GM18858 (cell line): ENCODE data around the gene GPR148.

Experiments
- ATAC-seq: cut with Tn5 transposase; IDR thresholded peaks from one replicate; pipeline ENCODE4 v1.9.1; 2021; ENCODE audit not compliant: unreplicated experiment

GPR148 gene

GRCh38 chr2:130749078-130749477, 20.2 kb downstream of the GPR148 start:
- no peak for ATAC-seq

DNA sequence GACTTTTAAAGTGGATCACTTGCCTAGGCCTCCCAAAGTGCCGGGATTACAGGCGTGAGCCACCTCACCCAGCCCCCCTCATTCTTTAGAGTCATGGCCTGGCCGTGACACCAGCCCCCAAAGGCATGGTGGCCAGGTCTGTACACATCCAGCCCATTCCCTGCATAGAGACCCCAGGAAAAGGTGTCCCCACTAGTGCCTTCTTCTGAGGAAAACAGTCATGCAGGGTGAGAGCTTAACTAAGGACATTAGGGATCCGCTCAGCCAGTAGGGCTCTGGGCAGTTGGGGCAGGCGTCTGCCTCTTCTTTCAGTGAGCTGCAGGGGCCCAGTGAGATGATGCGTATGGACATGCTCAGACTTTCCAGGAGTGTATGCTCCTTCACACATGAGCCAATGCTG, 20.8 kb downstream of the GPR148 start:
- ATAC-seq: no peak

GRCh38 chr2:130754811-130755210, 25.9 kb downstream of the GPR148 start:
- ATAC-seq: no peak

GRCh38 chr2:130755256-130756052, 26.6 kb downstream of the GPR148 start, which contains the start of gene AMER3:
AMER3 (plus strand) TSS chr2:130755540; CDS start chr2:130762073, 6,533 bp downstream.
- no peak for ATAC-seq

DNA sequence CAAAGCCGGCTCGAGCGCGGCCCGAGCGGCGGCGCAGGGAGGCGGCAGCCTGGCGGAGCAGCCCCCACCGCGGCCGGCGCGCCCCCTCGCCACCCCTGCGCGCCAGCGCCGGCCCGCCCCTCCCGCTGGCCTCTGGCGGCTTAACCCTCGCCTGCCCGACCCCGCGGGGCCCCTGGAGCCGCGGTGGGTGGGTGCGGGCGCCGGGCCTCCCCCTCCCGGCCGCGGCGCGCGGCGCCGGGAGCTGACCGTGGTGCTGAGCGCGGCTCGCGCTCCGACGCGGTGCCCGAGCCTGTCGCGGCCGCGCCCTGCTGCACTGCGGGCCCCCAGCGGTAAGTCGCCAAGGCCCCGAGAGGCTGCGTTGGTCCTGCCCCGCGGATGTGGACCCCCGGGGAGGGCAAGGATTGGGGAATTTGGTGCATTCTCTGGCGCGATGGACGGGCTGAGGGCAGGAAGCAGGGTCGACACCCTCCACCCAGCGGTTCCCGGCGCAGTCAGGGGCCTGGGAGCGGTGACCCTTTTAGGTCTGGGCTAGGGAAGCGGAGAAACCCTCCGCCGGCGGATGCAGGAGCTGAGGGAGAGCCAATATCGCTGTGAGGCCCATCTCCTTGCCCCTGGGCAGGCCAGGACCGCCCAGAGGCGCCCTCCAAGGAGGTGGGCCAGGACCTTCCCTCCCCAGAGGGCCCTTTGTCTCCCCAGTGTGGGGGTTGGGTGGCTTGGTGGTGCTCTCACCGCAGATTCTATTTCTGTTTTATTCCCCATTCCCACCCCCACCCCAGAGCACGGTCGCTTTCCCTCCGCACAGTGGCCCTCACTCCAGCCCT, 27.4 kb downstream of the GPR148 start:
- ATAC-seq: no peak

DNA sequence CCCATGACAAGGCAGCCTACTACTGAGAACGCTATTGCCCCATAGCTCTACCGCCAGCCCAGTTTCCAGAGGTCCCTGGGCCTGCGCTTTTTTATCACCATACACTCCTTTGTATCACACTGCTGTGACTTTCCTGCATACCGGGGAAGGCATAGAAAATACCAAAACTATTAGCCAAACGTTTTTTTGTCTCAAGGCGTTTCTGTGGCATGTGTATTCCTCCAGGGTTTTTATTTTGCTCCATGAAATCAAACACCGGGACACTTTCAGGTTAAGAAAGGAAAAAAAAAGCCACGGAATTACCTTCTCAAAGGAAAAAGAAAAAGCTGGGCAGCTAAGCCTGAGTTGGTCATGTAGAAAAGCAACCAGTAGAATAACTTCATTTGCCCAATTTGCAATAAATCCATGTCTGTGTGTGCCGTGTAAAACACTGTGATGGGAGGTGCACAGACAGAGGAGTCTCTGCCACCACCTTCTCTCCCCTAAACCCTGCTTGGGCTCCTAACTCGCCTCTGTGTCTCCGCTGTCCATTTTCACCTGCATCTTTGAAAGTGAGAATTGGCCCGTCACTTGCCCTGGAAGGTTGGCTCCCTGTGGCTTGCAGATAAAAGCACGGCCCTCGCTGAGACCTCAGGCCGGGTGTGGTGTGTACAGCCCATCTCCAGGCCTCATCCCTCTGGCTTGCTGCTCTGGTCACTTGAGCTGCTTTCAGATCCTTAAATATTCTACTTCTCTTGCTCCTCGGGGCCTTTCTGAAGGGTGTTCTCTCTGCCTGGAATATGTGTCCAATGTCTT, 28.2 kb downstream of the GPR148 start:
- no peak for ATAC-seq

DNA sequence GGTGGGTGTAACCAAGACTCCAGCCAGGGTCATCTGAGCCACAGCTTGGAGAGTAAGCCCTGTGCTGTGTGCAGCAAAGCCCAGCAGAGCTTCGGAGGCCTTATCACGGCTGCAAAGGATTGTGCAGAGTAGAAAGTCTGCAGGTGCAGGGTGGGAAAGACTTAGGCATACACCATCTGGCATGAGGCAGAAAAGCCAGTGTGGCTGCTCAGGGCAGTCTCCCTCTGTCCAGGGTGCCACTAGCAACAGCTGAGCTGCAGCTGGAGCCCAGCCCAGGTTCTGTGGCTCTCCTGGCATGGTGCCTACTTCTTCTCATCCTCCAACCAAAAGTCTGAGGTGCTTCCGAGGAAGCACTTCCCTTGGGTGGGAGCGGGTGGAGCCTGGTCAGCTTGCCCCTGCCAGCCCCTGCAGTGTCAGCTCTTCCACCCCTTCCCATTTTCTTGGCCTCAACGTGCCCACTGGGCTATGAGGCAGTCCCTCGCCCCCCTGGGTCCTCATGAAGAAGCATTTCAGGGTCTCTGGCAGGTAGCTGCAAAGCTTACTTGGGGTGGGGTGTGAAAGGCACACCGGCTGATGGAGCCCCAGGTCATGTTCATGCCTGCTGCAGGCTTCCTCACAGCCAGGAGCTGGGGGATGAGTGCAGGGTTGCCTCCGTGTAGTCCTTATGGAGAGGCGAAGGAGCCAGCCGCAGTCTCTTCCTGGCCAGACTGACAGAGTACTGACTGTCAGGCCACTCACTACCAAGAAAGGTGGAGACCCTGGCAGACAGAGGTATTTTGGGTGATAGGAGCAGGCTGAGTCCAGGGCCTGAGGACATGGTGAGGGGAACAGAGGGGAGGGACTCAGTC, 31.3 kb downstream of the GPR148 start:
- no peak for ATAC-seq

- no peak for ATAC-seq
These were observed 32.2 kb downstream of the GPR148 start for GRCh38 chr2:130760754-130761751.

GRCh38 chr2:130762031-130762909, 33.4 kb downstream of the GPR148 start:
- no peak for ATAC-seq

DNA sequence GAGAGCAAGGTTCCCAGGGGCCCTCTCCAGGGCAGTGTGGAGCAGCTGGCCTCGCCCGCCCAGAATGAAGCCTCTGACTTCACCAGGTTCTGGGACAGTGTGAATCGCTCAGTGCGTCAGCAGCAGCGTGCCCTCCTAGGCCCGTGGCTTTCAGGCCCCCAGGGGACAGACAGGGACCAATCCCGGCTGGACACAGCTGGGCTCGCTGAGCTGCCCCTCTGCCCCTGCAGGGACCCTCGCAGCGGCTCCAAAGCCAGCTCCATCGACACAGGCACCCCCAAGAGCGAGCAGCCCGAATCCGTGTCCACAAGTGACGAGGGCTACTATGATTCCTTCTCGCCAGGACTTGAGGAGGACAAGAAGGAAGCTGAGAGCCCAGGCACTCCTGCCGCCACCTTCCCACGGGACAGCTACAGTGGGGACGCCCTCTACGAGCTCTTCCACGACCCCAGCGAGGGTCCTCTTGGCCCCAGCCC, 34.1 kb downstream of the GPR148 start:
- ATAC-seq: no peak

GRCh38 chr2:130763405-130763804, 34.5 kb downstream of the GPR148 start:
- ATAC-seq: no peak

- no peak for ATAC-seq
These were observed 35.4 kb downstream of the GPR148 start for GRCh38 chr2:130764035-130764820.

DNA sequence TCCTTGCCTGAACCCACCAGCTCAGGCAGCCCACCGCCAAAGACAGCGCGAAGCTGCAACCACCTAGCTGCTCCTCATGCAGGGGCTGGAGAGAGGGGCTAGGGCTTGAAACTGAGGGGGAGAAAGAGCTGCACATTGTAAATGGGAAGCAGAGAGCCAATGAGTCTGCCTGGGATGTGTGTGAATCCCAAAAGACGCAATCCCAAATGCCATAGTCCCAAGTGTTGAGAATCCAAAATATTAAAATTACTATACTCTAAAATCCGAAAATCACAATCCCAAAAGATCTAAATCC, 35.9 kb downstream of the GPR148 start:
- no peak for ATAC-seq

DNA sequence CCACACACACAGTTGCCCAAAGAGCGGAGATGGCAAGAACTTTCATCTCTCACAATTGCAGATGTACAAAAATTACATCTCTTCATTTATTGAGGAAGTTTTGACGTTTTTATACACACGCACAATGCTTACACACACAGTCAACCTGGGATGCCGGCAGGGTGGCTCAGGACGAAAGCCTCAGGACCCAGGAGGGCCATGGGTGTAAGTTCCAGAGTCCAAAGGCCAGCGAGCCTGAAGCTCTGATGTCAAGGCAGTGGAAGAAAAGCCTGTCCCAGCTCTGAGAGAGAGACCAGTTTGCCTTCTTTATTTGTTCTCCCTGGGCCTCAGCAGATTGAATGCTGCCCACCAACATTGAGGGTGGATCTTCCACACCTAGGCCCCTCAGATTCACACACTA, 36.6 kb downstream of the GPR148 start:
- ATAC-seq: no peak

DNA sequence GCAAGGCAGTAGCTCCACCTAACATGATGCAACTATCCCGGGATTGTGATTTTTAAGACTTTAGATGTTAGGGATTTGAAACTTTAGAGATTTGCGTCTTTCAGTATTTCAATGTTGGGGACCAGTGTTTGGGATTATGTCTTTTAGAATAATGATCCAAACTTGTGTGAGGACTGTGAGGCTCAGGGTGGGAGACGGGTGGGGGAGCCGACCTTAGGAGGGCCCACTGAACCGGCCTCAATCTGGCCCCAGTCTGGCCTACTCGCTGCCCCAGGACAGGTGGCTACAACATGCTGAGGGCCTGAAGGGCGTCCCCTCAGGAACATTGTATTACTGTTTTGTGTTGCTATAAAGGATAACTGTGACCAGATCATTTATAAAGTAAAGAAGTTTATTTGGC, 37.2 kb downstream of the GPR148 start:
- ATAC-seq: no peak

- ATAC-seq: no peak
These were observed 38.0 kb downstream of the GPR148 start for GRCh38 chr2:130766711-130767407.

GRCh38 chr2:130767408-130767775, 38.5 kb downstream of the GPR148 start:
- ATAC-seq: no peak
